ENCODE measurements around the gene LSP1.

Gene LSP1

DNA sequence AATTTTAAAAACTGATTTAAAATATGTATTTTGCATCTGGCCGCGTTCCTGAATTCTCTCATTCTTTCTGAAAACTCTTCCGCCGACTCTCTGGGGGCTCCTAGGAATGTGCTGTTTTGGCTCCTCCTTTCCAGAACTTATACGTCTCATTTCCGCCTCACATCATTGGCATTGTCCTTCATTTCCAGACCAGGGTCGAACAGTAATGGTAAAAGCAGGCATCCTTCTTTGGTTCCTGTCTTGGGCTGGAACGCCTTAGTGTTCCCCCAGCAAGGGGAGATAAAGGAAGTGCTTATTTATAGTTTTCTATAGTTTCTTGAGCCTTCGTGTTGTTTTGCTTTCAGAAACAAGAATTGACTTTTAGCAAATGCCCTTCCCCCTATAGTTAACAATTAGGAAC is 55.7 kb downstream of the LSP1 start:
- DNase-seq, result no peak
- TF ChIP-seq POLR2A (IDR thresholded peaks at IDR 0.05; ENCODE audit: low read length) (no peak), GATA1 (IDR thresholded peaks at IDR 0.05; ENCODE audit: low read depth, low read length) (no peak)

DNA sequence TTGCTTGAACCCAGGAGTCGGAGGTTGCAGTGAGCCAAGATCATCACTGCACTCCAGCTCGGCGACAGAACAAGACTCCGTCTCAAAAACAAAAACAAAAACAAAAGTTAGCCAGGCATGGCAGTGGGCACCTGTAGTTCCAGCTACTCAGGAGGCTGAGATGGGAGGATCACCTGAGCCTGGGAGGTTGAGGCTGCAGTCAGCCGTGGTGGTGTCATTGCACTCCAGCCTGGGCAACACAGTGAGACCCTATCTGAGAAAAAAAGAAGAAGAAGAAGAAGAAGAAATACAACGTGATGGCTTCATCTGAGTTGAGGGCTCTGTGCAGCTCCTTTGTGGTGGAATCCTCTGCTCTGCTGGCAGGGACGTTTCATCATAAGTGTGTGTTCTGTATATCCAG is 56.6 kb downstream of the LSP1 start:
- no peak for DNase-seq
- TF ChIP-seq POLR2A (IDR thresholded peaks at IDR 0.05; ENCODE audit: low read length) (no peak), GATA1 (IDR thresholded peaks at IDR 0.05; ENCODE audit: low read depth, low read length) (no peak)

DNA sequence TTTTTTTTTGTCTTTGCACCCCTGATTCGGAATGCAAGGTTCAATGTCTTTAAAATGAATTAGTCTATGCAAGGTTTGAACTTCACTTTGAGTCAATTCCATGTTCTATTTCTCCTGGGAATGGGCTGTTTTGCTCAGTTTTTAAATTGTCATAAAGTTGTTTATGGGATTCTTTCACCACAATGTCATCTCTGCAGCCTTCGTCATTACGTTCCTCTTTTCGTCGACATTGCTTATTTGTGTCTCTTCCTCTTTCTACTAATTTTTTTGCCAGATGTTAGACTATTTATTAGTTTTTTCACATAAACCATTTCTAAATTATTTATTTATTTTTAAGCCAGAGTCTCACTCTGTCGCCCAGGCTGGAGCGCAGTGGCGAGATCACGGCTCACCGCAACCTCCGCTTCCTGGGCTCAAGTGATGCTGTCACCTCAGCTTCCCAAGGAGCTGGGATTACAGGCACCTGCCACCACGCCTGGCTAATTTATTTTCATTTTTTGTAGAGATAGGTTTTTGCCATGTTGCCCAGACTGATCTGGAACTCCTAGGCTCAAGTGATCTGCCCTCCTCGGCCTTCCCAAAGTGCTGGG is 59.5 kb downstream of the LSP1 start:
- TF ChIP-seq GATA1 (IDR thresholded peaks at IDR 0.05; ENCODE audit: low read depth, low read length) (no peak), POLR2A (IDR thresholded peaks at IDR 0.05; ENCODE audit: low read length) (no peak)
- DNase-seq, result no peak

DNA sequence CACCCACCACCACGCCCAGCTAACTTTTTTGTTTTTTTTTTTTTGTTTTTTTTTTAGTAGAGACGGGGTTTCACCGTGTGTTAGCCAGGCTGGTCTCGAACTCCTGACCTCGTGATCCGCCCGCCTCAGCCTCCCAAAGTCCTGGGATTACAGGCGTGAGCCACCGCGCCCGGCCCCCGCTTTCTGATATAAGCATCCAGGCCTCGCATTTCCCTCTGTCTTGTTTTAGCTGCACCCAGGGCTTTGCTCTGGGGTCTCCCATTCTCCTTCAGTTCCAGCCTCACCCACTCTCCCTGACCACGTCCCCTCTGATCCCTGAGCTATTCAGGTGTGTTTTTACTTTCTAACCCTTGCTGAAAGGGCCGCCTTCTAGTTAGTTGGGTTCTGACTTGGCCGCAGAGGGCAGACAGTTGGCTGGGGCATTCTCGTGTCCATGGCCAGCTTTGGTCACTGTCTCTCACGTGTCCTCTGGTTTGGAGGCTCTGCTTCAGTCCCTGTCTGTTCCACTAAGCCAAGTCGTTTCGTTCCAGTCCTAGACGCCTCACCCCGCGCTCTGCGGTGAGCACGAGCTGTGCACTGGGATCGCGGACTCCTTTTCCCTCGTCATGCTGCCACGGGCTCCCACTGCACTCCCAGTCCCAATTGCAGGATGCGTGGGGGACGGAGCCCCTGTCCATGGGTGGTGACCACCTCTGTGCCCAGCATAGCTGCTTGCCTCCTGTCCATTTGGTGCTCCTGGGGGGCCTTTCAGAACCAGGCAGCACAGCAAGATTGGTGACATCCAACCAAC is 60.6 kb downstream of the LSP1 start:
- DNase-seq, result no peak

DNA sequence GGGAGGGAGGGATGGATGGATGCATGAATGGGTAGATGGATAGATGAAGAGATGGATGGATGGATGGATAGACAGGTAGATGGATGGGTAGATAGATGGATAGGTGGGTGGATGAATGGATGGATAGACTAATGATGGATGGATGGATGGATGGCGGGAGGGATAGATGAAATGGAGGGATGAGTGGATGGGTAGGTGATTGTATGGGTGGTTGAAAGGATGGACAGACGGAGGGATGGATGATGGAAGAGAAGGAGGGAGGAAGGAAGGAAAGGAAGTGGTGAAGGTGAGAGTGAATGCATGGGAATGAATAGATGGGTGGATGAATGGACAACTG is 62.9 kb downstream of the LSP1 start:
- no peak for TF ChIP-seq GATA1 (IDR thresholded peaks at IDR 0.05; ENCODE audit: low read depth, low read length)
- no peak for TF ChIP-seq POLR2A (IDR thresholded peaks at IDR 0.05; ENCODE audit: low read length)
- no peak for DNase-seq

More for the DNA sequence above, 60.6 kb downstream of the LSP1 start:
- TF ChIP-seq GATA1 (IDR thresholded peaks at IDR 0.05; ENCODE audit: low read depth, low read length) (no peak), POLR2A (IDR thresholded peaks at IDR 0.05; ENCODE audit: low read length) (no peak)

DNA sequence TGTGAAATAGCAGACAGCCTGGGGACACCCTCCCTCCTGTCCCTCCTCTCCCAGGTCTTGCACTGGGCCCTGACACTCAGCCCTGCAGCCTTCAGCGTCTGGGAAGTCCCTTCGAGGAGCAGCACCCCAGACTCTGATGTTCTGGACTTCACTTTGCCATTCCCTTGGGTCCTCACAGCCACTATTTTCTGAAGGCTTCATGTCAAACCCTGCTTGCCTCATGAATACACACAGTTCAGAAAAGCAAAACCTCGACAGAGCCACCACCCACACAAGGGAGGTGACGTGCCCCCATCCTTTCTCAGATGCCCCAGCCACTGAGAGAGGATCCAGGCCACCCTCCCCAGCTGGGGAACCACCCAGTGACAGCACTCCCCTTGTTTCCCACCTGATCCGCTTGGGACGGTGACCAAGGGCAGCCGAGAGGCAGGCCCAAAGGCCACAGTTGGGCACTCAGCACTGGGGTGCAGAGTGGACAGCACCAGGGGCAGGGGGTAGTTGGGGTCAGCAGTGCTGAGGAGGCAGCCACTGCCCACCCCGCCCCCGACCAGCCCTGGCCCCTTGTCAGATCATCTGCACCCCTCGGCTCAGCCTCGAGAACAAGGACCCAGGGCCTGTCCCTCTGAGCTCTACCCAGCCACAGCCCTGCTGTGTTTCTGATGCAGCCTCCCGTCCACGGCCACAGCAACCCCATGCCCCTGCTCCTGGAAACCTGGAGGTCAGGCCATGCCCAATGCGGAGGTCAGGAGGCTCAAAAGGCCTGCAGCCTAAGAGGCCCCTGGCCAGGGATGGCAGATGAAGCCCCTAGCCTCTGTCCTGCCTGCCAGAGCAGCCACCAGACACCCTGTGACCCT is 63.5 kb downstream of the LSP1 start:
- no peak for DNase-seq
- TF ChIP-seq POLR2A (IDR thresholded peaks at IDR 0.05; ENCODE audit: low read length) (no peak), GATA1 (IDR thresholded peaks at IDR 0.05; ENCODE audit: low read depth, low read length) (no peak)

DNA sequence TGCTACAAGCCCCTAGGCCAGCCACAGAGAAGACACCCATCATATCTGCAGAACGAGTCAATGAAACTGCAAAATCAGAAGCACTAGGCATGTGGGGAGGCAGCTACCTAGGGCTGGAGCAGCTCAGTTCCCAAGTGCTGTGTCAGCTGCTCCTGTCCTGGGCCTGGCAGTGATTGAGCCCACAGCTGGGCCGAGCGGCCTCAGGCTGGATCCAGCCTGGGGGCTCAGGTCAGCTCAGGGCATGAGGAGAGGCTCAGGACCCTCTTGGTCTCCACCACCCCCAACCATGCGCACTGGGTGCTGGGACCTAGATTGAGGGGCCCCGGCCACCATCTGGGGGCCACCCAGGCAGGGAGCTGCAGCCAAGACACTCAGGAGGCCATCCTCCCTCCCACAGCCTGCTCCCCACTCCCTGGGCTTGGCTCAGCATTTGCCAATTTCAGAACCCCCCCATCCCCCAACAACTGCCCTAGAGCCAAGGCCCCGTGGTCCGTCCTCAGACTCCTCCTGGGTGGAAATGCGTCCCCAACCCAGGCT is 64.2 kb downstream of the LSP1 start:
- no peak for DNase-seq
- TF ChIP-seq POLR2A (IDR thresholded peaks at IDR 0.05; ENCODE audit: low read length), result no peak
- TF ChIP-seq GATA1 (IDR thresholded peaks at IDR 0.05; ENCODE audit: low read depth, low read length), result no peak

DNA sequence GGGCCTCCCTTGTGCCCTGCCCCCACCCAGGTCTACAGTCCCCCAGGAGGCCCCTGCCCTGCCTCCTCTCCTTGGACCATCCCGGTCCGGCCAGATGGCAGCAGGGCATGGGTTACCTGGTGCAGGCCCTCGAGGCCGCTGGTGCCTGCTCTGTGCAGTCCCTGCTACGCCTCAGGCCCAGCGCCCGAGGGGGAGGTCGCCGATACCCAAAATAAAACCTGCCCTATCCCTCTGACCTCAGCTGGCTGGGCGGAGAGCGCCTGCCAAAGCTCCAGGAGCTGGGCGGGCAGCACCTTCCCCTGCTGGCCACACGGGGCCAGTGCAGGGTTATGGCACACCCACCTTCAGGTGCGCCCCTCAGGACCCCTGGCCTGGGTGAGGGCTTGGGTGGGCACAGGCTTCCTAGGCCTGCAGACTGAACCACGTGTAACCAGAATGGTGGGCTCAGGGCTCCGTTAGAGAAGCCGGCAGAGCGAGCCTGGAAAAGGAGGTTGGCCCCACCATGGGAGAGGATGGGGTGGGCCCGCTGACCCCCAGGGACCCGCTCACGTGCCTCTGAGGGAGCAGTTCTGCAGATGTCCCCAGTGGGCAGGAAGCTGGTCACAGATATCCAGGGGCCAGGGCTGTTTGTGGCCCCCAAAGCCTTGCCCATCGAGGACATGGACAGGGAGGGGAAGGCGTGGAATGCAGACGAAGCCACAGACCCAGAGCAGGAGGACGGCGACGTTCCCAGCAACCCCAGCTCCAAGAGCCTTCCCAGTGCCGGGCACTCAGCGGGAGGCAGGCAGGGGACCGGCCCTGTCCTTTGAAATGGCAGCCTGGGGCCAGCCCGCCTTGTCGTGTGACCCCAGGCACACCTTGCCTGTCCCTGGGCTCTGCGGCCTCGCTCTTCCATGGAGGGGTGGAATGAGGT is 64.9 kb downstream of the LSP1 start:
- DNase-seq, result no peak
- no peak for TF ChIP-seq POLR2A (IDR thresholded peaks at IDR 0.05; ENCODE audit: low read length)
- no peak for TF ChIP-seq GATA1 (IDR thresholded peaks at IDR 0.05; ENCODE audit: low read depth, low read length)

DNA sequence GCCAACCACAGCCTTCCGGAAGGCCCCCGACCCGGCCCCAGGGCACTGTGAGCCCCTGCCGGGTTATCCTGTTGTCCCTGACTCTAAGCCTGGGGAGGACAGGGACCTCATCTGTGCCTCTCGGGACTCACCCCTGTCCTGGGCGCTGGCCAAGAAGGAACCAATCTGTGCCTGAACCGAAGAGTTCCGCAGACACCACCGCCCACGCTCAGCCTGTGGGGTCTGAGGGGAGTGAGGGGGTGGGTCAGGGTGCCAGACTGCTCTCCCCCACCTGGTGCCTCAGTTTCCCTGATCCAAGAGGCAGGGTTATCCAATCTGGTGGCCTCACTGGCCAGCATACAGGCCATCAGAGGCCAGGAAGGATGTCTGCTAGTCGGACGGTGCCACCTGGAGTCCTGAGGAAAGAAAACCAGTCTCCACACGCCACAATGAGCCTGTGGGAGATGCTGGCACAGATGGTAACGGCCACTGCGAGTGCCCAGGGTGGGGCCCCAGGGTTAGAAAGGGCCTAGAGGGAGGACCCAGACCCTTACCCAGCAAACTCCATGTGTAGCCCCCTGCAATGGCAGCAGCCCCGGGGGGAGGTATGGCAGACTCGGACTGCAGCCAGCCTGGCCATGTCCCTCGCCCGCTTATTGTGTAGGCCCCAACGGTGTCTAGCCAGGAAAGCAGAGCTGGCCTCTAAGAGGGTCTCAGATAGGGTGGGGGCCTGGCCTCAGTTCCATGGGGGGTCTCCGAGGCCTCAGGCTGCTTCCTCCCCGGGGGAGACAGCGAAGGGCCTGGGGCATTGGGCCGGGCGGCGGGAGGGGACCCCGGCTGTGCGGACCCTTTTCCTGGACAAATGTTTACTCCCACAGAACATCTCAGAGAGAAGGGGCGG is 65.8 kb downstream of the LSP1 start:
- DNase-seq, result no peak
- TF ChIP-seq GATA1 (IDR thresholded peaks at IDR 0.05; ENCODE audit: low read depth, low read length), result no peak
- TF ChIP-seq POLR2A (IDR thresholded peaks at IDR 0.05; ENCODE audit: low read length), result no peak

DNA sequence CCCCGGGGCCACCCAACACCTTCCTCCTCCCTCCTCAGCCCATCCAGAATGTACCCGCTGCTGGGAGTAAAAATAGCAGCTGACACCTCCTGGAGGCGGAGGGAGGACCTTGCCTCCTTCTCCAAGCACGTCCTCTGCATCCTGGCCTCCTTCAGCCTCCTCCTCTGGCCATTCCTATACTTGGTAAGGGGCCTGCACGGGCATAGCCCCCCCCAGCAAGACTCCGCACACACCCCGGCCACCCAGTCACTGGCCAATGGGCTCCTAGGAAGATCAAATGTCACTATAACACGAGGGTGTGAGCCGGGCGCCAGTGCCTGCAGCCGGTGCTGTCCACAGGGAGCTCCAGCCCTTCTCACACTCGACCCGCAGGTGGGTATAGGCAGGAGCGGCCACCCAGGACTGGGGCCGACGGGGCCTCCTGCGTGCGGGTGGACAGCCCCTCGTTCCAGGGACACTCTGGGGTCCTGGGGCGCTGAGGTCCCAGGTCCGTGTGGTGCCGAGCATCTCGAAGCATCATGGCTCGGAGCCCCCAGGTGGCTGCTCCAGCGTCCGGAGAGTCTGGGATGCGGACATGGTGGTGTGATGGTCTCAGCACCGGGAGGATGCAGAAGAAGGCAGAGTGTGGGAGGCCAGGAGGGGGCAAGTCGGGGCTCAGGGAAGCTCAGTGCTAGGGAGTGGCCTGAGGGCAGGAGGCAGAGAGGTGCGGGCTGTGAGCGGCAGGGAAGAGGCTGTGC is 66.7 kb downstream of the LSP1 start, which contains the start of gene TNNT3:
Gene TNNT3, plus strand, starts transcription at position 313 of the 737 bp plus-strand sequence. CDS start 3,172 bp downstream, outside the sequence.
- no peak for DNase-seq
- no peak for TF ChIP-seq GATA1 (IDR thresholded peaks at IDR 0.05; ENCODE audit: low read depth, low read length)
- TF ChIP-seq POLR2A (IDR thresholded peaks at IDR 0.05; ENCODE audit: low read length), result no peak

DNA sequence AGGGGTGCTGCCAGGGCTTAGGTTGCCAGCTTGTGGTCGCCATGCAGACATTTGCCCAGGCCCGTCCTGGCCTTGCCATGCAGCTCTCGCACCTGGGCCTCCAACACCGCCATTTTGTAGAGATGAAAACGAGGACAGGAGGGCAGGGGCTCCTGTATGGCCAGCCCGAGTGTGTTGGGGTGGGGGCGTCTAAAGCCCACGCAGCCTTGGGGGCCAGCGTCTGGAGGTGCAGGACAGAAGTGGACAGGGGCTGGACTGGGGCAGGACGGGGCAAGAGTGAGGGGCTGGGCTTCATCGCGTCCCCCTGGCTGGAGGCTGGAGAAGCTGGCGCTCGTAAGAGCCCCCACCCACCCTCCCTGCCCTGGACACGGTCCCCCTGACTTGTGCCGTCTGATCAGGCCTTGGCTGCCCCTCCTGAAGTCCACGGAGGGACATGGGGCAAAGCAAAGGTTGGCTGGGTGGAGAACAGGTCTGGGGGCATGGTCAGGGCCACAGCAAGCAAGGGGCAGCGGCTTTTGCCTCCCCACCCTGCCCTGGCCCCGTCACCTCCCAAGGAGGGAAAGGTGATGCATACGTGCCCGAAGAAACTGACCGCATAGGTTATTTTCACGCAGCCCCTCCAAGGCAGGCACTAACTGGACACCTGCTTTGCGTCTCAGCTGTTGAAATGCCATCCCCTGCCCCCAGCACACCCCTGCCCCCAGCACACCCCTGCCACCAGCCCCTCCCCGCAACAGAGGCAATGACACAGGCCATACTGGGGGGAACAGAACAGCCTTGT is 67.4 kb downstream of the LSP1 start:
- TF ChIP-seq POLR2A (IDR thresholded peaks at IDR 0.05; ENCODE audit: low read length), result no peak
- TF ChIP-seq GATA1 (IDR thresholded peaks at IDR 0.05; ENCODE audit: low read depth, low read length), result no peak

More for the DNA sequence above, 67.4 kb downstream of the LSP1 start:
- no peak for DNase-seq
